GM12864 (cell line): Measurements from ENCODE around the gene ABCA13.
"Not testable (repeated sequence)": the region's sequence is repeated elsewhere in the genome, so short reads cannot be mapped to it uniquely, and the experiment has no call there.

Experiments used
- DNase-seq: peaks from one replicate; pipeline ENCODE4 v3.0.0-alpha.2; 2011; ENCODE audit warnings: low read depth
- H3K4me3 ChIP-seq: 2 replicates; pipeline ENCODE4 v1.5.1; 2011; ENCODE audit warnings: mild to moderate bottlenecking, low read depth, low read length, control low read depth
- TF ChIP-seq, protein P1 (sequence below): IDR thresholded peaks from 2 replicates; pipeline ENCODE4 v1.5.1; 2011; ENCODE audit warnings: low read depth, mild to moderate bottlenecking, moderate library complexity, low read length, control low read depth, inconsistent platforms; ENCODE audit errors: missing control alignments

ABCA13 gene

DNA sequence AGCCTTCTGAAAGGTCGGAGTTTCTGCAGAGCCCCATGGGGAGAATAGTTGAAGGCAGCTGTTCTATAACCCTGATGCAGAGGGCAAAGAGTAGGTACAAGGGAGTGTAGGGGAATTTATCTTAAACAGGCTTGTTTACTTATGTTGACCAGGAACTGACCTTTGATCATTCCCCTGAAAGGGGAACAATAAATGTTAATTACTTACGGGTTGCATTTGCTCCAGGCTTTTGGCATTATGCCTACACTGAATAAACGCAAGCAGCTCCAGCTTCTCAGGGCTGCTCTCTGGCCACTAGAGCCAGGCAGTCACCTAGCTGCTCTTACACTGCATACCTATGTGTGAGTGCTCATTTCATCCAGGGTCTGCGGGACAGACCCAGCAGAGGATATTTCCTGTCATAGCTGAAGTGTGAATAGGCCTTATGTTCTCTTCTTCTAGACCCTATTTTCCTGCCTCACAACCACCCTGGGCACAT is 26.9 kb upstream of the ABCA13 start:
- TF ChIP-seq, protein P1, sequence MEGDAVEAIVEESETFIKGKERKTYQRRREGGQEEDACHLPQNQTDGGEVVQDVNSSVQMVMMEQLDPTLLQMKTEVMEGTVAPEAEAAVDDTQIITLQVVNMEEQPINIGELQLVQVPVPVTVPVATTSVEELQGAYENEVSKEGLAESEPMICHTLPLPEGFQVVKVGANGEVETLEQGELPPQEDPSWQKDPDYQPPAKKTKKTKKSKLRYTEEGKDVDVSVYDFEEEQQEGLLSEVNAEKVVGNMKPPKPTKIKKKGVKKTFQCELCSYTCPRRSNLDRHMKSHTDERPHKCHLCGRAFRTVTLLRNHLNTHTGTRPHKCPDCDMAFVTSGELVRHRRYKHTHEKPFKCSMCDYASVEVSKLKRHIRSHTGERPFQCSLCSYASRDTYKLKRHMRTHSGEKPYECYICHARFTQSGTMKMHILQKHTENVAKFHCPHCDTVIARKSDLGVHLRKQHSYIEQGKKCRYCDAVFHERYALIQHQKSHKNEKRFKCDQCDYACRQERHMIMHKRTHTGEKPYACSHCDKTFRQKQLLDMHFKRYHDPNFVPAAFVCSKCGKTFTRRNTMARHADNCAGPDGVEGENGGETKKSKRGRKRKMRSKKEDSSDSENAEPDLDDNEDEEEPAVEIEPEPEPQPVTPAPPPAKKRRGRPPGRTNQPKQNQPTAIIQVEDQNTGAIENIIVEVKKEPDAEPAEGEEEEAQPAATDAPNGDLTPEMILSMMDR: no peak
- H3K4me3 ChIP-seq: no peak overlapping the region
- DNase-seq: no peak

DNA sequence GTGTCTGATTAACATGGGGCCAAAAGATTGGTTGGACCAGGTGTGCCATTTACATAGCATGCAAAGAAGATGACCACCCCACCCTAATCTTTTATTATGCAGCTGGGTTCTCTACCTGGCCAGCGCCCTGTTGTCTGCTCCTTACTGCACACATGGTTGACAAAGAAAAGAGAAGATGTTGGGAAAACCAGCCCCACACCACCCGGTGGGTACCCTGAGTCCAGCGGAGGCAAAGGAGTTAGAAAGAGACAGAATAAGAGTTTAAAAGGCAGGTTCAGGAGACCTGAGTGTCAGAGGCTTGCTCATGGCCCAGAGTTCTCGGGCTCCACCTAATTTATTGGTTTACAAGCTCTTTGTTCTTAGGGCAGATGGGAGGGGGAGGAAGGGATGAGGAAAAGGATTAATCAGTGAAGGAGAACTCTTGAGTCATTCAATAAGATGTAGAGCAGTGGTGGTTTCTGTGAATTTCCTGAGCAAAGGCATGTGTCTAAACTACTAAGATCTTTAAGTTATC is 24.1 kb upstream of the ABCA13 start:
- TF ChIP-seq, protein P1: no peak
- H3K4me3 ChIP-seq: no peak overlapping the region
- DNase-seq: no peak

DNA sequence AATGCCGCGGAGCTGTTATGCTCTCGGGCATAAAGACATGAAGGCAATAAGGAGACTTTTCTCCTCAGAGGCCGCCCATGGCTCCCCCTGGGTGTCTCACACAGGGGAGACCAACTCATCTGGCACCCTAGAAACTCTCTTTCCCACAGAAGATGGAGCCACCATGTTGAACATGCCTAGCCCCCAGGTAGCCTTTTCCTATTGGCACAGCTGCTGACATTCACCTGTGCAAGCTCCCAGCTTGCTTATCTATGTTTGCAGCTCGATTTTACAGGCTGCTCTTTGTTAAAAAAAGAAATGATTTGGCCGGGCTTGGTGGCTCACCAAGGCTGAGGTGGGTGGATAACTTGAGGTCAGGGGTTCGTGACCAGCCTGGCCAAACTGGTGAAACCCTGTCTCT is 23.6 kb upstream of the ABCA13 start:
- H3K4me3 ChIP-seq, DNase-seq: not testable (repeated sequence)

DNA sequence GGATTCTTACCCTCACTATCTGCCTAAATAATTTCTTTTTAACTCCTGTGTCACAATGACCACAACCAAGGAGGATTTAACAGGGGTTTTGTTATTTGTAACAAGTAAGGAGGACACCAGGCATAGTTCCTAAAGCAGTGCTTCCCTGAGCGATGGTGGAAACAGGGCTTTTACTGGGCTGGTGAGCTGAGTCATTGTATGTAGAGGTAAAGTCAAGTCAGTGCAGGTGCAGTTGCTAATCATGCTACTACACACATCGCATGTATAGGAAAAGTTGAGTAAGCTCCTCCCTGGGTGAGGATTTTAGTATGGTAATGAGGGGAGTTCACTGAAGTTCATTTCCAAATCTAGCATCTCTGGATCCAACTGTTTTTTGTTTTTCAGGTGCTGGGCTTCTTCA is 22.9 kb upstream of the ABCA13 start:
- DNase-seq: no peak
- TF ChIP-seq, protein P1: no peak
- no peak overlapping the region for H3K4me3 ChIP-seq

DNA sequence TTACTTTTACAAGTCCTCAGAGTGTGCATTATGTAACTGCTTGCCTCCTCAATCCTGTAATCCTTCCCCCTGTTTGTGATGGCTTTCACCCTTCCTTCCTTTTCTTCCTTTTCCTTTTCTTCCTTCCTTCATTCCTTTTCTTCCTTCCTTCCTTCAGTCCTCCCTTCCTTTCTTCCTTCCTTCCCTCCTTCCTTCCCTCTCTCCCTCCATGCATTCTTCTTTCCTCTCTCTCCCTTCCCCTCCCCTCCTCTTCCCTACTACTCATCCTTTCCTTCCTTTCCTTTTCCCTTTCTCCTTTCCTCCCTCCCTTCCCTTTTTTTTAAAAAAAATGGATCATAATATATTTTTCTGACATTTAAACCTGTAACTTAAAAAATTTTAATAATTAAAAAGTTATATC is 22.2 kb upstream of the ABCA13 start:
- TF ChIP-seq, protein P1: no peak
- H3K4me3 ChIP-seq: no peak overlapping the region
- DNase-seq: no peak

DNA sequence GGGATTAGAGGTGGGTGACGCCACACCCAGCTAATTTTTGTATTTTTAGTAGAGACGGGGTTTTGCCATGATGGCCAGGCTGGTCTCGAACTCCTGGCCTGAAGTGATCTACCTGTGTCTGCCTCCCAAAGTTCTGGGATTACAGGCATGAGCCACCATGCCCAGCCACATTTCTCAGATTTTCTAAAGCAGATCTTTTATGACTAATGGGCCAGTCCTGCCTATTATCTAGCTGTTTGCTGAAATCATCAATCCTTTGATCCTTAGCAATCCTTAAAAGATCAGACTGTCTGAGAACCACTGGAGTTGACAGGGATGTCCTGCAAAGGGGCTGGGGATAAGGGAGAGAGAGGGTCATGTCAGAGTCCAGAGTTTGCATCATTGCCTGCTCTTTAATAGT is 21.2 kb upstream of the ABCA13 start:
- TF ChIP-seq, protein P1: no peak
- H3K4me3 ChIP-seq: no peak overlapping the region
- no peak for DNase-seq

DNA sequence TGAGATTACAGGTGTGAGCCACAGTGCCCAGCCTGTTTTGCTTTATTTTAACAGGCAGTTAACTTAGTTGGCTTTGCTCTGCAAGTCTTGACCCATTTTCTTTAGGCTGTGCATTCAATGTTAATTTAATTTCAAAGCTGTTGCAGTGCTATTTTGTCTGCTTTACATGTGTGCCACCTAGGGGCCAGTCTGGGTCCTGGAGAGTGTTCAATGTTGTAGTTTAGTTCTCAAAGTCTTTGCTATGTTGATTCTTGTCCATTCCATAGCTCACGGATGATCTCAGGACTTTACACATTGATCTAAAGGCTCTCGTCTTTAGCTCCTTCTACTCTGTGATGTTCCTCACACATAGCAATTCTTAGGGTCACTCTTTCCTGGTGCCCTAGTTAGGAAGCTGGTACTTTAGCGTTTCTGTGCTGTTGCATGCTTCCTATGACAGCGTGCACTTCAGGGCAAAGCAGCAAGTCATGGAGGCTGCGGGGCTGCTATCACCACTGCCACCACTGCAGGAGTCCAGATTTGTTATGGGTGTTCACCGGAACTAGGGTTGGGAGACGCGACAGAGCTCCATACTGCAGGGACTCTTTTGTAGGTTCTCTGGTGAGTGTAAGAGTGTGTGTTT is 16.4 kb upstream of the ABCA13 start:
- no peak overlapping the region for H3K4me3 ChIP-seq
- DNase-seq: no peak
- TF ChIP-seq, protein P1: peak; percentile 72
